Liver (tissue), 9 donors: ENCODE results near the gene KRT6B. TPM values are rescaled to one million over a fixed set of nuclear protein-coding genes. Genes with fewer than 3 reads are reported as not detected.

ENCODE experiments used
- DNase-seq: peaks from one replicate; pipeline ENCODE4 v3.0.0-alpha.2; 2017; ENCODE audit warnings: low spot score
- H3K27ac ChIP-seq, 2 donors: one replicate each; pipeline ENCODE4 v1.7.0; 2013; ENCODE audit warnings: inconsistent platforms in 2 of 2, low read length in 2 of 2, control low read depth in 1 of 2, low read depth in 1 of 2, mild to moderate bottlenecking in 1 of 2
- H3K27me3 ChIP-seq, 4 donors: one replicate each; pipeline versions ENCODE4 v1.6.1 to v1.7.0; 2013; ENCODE audit warnings: low read length in 3 of 4, inconsistent platforms in 1 of 4, mild to moderate bottlenecking in 1 of 4, moderate library complexity in 1 of 4; ENCODE audit not compliant: control insufficient read depth in 4 of 4, insufficient read depth in 4 of 4
- H3K36me3 ChIP-seq, 4 donors: one replicate each; pipeline versions ENCODE4 v1.6.1 to v1.7.0; 2013; ENCODE audit warnings: low read length in 3 of 4, mild to moderate bottlenecking in 3 of 4, low read depth in 1 of 4, moderate library complexity in 1 of 4; ENCODE audit not compliant: control insufficient read depth in 4 of 4, insufficient read depth in 3 of 4
- H3K4me1 ChIP-seq, 4 donors: one replicate each; pipeline versions ENCODE4 v1.6.1 to v1.7.0; 2013; ENCODE audit warnings: low read length in 3 of 4, mild to moderate bottlenecking in 3 of 4, moderate library complexity in 1 of 4; ENCODE audit not compliant: control insufficient read depth in 4 of 4, insufficient read depth in 4 of 4
- H3K4me3 ChIP-seq, 3 donors: one replicate each; pipeline versions ENCODE4 v1.6.1 to v1.7.0; 2013; ENCODE audit warnings: low read length in 3 of 3, control low read depth in 1 of 3, low read depth in 1 of 3, mild to moderate bottlenecking in 1 of 3
- H3K9ac ChIP-seq, 2 donors: one replicate each; pipeline ENCODE4 v1.7.0; 2013; ENCODE audit warnings: low read length in 2 of 2, mild to moderate bottlenecking in 2 of 2, moderate library complexity in 2 of 2, control low read depth in 1 of 2, low read depth in 1 of 2
- H3K9me3 ChIP-seq, 4 donors: one replicate each; pipeline versions ENCODE4 v1.6.1 to v1.7.0; 2013; ENCODE audit warnings: low read length in 3 of 4; ENCODE audit not compliant: control insufficient read depth in 4 of 4
- ATF3 ChIP-seq: IDR thresholded peaks from 2 replicates; pipeline ENCODE4 v1.6.1; 2016; ENCODE audit warnings: antibody characterized with exemption
- EGR1 ChIP-seq, 2 donors: IDR thresholded peaks; 2 replicates each; pipeline ENCODE4 v1.6.1; 2016 to 2018; ENCODE audit warnings: antibody characterized with exemption in 2 of 2, low read depth in 2 of 2
- FOXA2 ChIP-seq: IDR thresholded peaks from 2 replicates; pipeline ENCODE4 v1.6.1; 2016; ENCODE audit warnings: antibody characterized with exemption
- GABPA ChIP-seq, 2 donors: IDR thresholded peaks in 1 of 2; conservative IDR thresholded peaks in 1 of 2; 2 replicates each; pipeline ENCODE4 v1.6.1; 2016; ENCODE audit warnings: antibody characterized with exemption in 2 of 2, mild to moderate bottlenecking in 1 of 2, moderate library complexity in 1 of 2
- HNF4A ChIP-seq, 2 donors: conservative IDR thresholded peaks; 2 replicates each; pipeline ENCODE4 v1.6.1; 2016; ENCODE audit warnings: antibody characterized with exemption in 2 of 2, mild to moderate bottlenecking in 2 of 2
- HNF4G ChIP-seq: IDR thresholded peaks from 2 replicates; pipeline ENCODE4 v1.6.1; 2016; ENCODE audit warnings: antibody characterized with exemption
- JUND ChIP-seq, 2 donors: IDR thresholded peaks; 2 replicates each; pipeline ENCODE4 v1.6.1; 2016; ENCODE audit warnings: antibody characterized with exemption in 2 of 2
- MAX ChIP-seq: IDR thresholded peaks from 2 replicates; pipeline ENCODE4 v1.6.1; 2016; ENCODE audit warnings: antibody characterized with exemption
- NR2F2 ChIP-seq: IDR thresholded peaks from 2 replicates; pipeline ENCODE4 v1.6.1; 2016; ENCODE audit warnings: antibody characterized with exemption
- RAD21 ChIP-seq, 2 donors: IDR thresholded peaks; 2 replicates each; pipeline ENCODE4 v1.6.1; 2016; ENCODE audit warnings: antibody characterized with exemption in 2 of 2, mild to moderate bottlenecking in 2 of 2
- REST ChIP-seq: IDR thresholded peaks from 2 replicates; pipeline ENCODE4 v1.6.1; 2016; ENCODE audit warnings: antibody characterized with exemption, mild to moderate bottlenecking
- SP1 ChIP-seq: IDR thresholded peaks from 2 replicates; pipeline ENCODE4 v1.6.1; 2018; ENCODE audit warnings: antibody characterized with exemption, mild to moderate bottlenecking
- TAF1 ChIP-seq: conservative IDR thresholded peaks from 2 replicates; pipeline ENCODE4 v1.6.1; 2016; ENCODE audit warnings: antibody characterized with exemption, mild to moderate bottlenecking
- YY1 ChIP-seq: IDR thresholded peaks from 2 replicates; pipeline ENCODE4 v1.6.1; 2016; ENCODE audit warnings: antibody characterized with exemption, mild to moderate bottlenecking
- ZBTB33 ChIP-seq: IDR thresholded peaks from 2 replicates; pipeline ENCODE4 v1.6.1; 2016; ENCODE audit warnings: antibody characterized with exemption
- WGBS: extraction: QIAGEN DNeasy Blood & Tissue Kit; methylation state at CpG from one replicate; pipeline ENCODE4 v1.1.7; 2013; 5-methylcytosine and 5-hydroxymethylcytosine counted together
- polyA plus RNA-seq, 2 donors: library from polyadenylated mRNA; stranded (reverse) in 1 of 2; unstranded in 1 of 2; fragments of 200-250 nt in 1 of 2; fragments of >200 nt in 1 of 2; fragmentation: Nextera tagmentation in 1 of 2; extraction: Ambion mirVana in 1 of 2; gene quantifications; one replicate each; pipeline versions ENCODE4 v1.2.1 to v1.2.3, GENCODE V29; 2013 to 2015
- total RNA-seq, 2 donors: library from RNA; depleted of rRNA; stranded (reverse); fragments of >200 nt; gene quantifications; one replicate each; pipeline ENCODE4 v1.2.3, GENCODE V29; 2014
- TF ChIP-seq, protein P1 (sequence below): fragments of 150-350 bp; IDR thresholded peaks from 2 replicates; pipeline ENCODE4 v1.5.1; 2017; ENCODE audit warnings: improper control_type of control experiment, low read depth, low read length; ENCODE audit not compliant: missing input control
- donor health status: healthy.
- donor health status: healthy.
- donor health status: healthy.
- donor health status: healthy.
- donor health status: healthy.

The KRT6B gene
- total and polyA plus RNA-seq, 4 donors = 0.23 TPM; not detected in 3

GRCh38 chr12:52458861-52459260 is 6.9 kb upstream of the KRT6B start (continued):
- no peak for TF ChIP-seq EGR1 (IDR thresholded peaks at IDR 0.05; ENCODE audit: low read depth in 2 of 2)
- no peak for TF ChIP-seq FOXA2
- TF ChIP-seq HNF4A (conservative IDR thresholded peaks at IDR 0.05) = no peak
- TF ChIP-seq HNF4G = no peak
- TF ChIP-seq NR2F2 = no peak

DNA sequence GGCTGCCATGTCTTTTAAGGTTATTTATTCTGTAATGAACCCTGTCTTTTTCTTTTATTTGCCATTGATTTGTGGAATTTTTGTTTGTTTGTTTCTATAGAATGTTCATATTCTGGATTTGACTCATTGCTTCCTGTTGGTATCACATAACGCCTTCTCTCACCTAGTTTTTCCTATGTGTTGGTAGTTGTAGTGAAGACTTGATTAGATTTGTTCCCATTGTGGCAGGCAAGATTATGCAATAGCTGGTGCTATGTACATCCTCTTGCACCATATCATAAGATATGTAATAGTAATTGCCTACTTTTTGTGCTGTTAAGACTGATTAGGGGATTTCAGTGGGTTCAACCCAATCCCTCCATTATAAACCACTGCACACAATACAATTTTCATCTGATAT is 3.9 kb upstream of the KRT6B start:
- TF ChIP-seq HNF4A (conservative IDR thresholded peaks at IDR 0.05) (no peak), ATF3 (no peak), FOXA2 (no peak), NR2F2 (no peak), GABPA (IDR thresholded peaks at IDR 0.05 in 1 of 2, conservative IDR thresholded peaks at IDR 0.05 in 1 of 2) (no peak), JUND (IDR thresholded peaks at IDR 0.05) (no peak), REST (no peak), SP1 (no peak), YY1 (no peak), TAF1 (no peak), MAX (no peak), RAD21 (IDR thresholded peaks at IDR 0.05) (no peak), ZBTB33 (no peak)
- no peaks in the 10 kb centered on the region for H3K27me3 ChIP-seq
- H3K27ac ChIP-seq = no peak overlapping the region
- no peaks in the 10 kb centered on the region for H3K4me1 ChIP-seq
- no peaks in the 10 kb centered on the region for H3K9me3 ChIP-seq
- H3K36me3 ChIP-seq = no peaks in the 10 kb centered on the region
- H3K4me3 ChIP-seq = no peak overlapping the region
- DNase-seq = no peak
- 74% methylated on average over 1 of the region's 1 CpG for WGBS
- H3K9ac ChIP-seq = no peak overlapping the region

DNA sequence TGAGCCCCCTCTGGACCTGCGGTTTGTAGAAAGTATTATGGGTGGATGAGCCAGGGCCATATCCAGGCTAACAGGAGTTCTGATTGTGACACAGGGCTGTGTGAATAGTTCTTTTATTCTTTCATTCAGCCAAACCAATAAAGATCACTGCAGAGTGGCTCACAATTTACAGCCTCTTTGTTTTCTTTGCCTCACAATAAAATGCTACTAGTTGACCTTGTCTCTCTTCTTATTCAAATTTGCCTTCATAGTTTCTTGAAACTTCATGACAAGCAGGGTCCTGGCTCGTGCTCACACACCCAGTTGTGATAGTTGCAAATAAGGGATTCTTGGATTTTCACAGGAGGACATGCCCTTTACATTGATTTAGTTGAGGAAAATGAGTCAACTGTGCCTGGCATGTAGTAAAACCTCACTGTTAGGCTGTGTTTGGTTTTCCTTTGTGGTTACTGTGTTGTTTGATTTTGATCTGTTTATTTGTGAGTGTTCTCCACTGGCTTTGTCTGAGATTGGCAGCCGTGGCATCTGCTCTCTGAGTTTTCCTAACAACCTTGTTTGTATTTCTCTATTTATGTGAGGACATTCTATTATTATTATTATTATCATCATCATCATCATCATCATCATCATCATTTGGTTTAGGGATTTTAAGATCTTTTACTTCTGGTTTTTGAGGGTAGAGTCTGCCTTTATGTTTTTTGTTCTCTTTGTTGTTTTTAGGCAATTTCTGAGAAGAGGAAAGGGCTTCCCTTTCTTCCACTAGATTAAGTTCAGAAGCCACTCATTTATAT is 2.7 kb upstream of the KRT6B start:
- no peak overlapping the region for H3K9ac ChIP-seq
- no peak for DNase-seq
- no peak overlapping the region for H3K27ac ChIP-seq
- H3K36me3 ChIP-seq = no peaks in the 10 kb centered on the region
- 67% methylated on average over 3 of the region's 3 CpGs for WGBS
- H3K4me3 ChIP-seq = no peak overlapping the region
- no peaks in the 10 kb centered on the region for H3K27me3 ChIP-seq
- no peaks in the 10 kb centered on the region for H3K4me1 ChIP-seq
- H3K9me3 ChIP-seq = no peaks in the 10 kb centered on the region
- TF ChIP-seq ZBTB33 (no peak), EGR1 (IDR thresholded peaks at IDR 0.05; ENCODE audit: low read depth in 2 of 2) (no peak), GABPA (IDR thresholded peaks at IDR 0.05 in 1 of 2, conservative IDR thresholded peaks at IDR 0.05 in 1 of 2) (no peak)
- TF ChIP-seq, protein P1, sequence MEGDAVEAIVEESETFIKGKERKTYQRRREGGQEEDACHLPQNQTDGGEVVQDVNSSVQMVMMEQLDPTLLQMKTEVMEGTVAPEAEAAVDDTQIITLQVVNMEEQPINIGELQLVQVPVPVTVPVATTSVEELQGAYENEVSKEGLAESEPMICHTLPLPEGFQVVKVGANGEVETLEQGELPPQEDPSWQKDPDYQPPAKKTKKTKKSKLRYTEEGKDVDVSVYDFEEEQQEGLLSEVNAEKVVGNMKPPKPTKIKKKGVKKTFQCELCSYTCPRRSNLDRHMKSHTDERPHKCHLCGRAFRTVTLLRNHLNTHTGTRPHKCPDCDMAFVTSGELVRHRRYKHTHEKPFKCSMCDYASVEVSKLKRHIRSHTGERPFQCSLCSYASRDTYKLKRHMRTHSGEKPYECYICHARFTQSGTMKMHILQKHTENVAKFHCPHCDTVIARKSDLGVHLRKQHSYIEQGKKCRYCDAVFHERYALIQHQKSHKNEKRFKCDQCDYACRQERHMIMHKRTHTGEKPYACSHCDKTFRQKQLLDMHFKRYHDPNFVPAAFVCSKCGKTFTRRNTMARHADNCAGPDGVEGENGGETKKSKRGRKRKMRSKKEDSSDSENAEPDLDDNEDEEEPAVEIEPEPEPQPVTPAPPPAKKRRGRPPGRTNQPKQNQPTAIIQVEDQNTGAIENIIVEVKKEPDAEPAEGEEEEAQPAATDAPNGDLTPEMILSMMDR = no peak
